ENCODE measurements around the gene BICDL2.
A peak's percentile ranks its signal among the peaks of the same experiment; 100 is the strongest.
"Not testable (repeated sequence)": the region's sequence is repeated elsewhere in the genome, so short reads cannot be mapped to it uniquely, and the experiment has no call there.

BICDL2 gene

GRCh38 chr16:3053330-3053710 is 16.6 kb upstream of the BICDL2 start:
- H3K4me3 ChIP-seq (ENCODE audit: low read length); H3K36me3 ChIP-seq (ENCODE audit: control insufficient read depth, low read depth, low read length); H3K9ac ChIP-seq (ENCODE audit: low read length); H3K9me3 ChIP-seq (ENCODE audit: control insufficient read depth, low read depth, low read length); H3K4me1 ChIP-seq (ENCODE audit: control insufficient read depth, low read depth, low read length); H3K27ac ChIP-seq (ENCODE audit: low read length): not testable (repeated sequence)
- H3K27me3 ChIP-seq (ENCODE audit: control insufficient read depth, insufficient read depth, low read length): peaks cover 14% of the 10 kb centered on the region

DNA sequence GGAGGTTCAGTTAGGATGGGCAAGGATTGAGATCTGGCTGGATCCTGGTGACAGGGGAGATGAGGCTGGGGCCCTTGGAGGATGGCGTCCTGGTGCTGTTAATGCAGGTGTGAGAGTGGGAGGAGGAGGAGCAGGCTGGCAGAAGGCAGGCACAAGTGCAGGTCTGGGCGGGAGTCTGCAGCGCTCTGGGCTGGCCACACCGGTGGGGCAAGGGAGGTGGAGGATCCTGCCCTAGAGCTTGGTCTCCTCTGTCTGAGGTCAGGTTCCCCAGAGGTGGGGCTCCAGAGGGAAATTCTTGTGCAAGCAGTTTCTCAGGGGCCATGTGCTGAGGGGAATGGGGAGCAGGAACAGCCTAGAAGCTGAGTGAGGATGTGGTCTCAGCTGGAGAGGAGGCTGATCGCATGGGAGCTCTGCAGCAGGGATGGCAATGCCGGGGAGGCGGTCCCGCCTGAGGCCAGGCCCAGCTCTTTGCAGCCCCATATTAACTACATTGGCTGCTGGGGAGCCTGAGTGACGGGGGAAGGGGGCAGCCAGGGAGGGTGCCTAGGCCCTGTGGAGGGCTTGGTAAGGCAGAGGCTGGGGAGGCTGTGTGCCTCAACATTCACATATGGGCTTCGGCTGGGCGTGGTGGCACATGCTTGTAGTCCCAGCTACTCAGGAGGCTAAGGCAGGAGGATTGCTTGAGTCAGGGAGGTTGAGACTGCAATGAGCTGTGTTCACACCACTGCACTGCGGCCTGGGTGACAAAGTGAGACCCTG is 16.0 kb upstream of the BICDL2 start:
- not testable (repeated sequence) for H3K4me3 ChIP-seq (ENCODE audit: low read length); H3K9ac ChIP-seq (ENCODE audit: low read length); H3K27ac ChIP-seq (ENCODE audit: low read length); H3K36me3 ChIP-seq (ENCODE audit: control insufficient read depth, low read depth, low read length); H3K9me3 ChIP-seq (ENCODE audit: control insufficient read depth, low read depth, low read length); H3K4me1 ChIP-seq (ENCODE audit: control insufficient read depth, low read depth, low read length)
- H3K27me3 ChIP-seq (ENCODE audit: control insufficient read depth, insufficient read depth, low read length): peaks cover 16% of the 10 kb centered on the region

GRCh38 chr16:3051494-3051893 is 14.8 kb upstream of the BICDL2 start:
- Histone ChIP-seq H3K27ac (ENCODE audit: low read length) (no peak overlapping the region), H3K36me3 (ENCODE audit: control insufficient read depth, low read depth, low read length) (no peaks in the 10 kb centered on the region), H3K9me3 (ENCODE audit: control insufficient read depth, low read depth, low read length) (no peaks in the 10 kb centered on the region), H3K9ac (ENCODE audit: low read length) (no peak overlapping the region), H3K4me1 (ENCODE audit: control insufficient read depth, low read depth, low read length) (peaks cover 4% of the 10 kb centered on the region), H3K27me3 (ENCODE audit: control insufficient read depth, insufficient read depth, low read length) (peaks cover 24% of the 10 kb centered on the region), H3K4me3 (ENCODE audit: low read length) (no peak overlapping the region)

DNA sequence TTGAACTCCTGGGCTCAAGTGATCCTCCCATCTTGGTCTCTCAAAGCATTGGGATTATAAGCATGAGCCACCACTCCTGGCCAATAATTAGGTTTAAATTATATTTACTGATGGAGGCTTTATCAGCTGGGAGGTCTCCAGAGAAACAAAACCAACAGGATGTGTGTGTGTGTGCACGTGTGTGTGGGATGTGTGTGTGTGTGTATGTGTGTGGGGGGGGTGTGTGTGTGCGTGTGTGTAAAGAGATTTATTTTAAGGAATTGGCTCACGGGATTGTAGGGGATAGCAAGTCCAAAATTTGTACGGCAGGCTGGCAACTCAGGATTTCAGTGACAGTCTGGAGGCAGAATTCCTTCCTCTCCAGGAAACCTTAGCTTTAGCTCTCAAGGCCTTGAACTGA is 14.3 kb upstream of the BICDL2 start:
- Histone ChIP-seq H3K4me3 (ENCODE audit: low read length) (no peak overlapping the region), H3K27me3 (ENCODE audit: control insufficient read depth, insufficient read depth, low read length) (peaks cover 24% of the 10 kb centered on the region), H3K27ac (ENCODE audit: low read length) (no peak overlapping the region), H3K9ac (ENCODE audit: low read length) (no peak overlapping the region), H3K9me3 (ENCODE audit: control insufficient read depth, low read depth, low read length) (no peaks in the 10 kb centered on the region), H3K36me3 (ENCODE audit: control insufficient read depth, low read depth, low read length) (no peaks in the 10 kb centered on the region), H3K4me1 (ENCODE audit: control insufficient read depth, low read depth, low read length) (peaks cover 4% of the 10 kb centered on the region)

- Histone ChIP-seq H3K27me3 (ENCODE audit: control insufficient read depth, insufficient read depth, low read length) (peaks cover 24% of the 10 kb centered on the region), H3K9ac (ENCODE audit: low read length) (no peak overlapping the region)
These were observed 13.7 kb upstream of the BICDL2 start for GRCh38 chr16:3050487-3050886.

GRCh38 chr16:3049921-3050481 is 13.3 kb upstream of the BICDL2 start:
- Histone ChIP-seq H3K4me1 (ENCODE audit: control insufficient read depth, low read depth, low read length) (no peaks in the 10 kb centered on the region), H3K9ac (ENCODE audit: low read length) (no peak overlapping the region), H3K36me3 (ENCODE audit: control insufficient read depth, low read depth, low read length) (no peaks in the 10 kb centered on the region), H3K27ac (ENCODE audit: low read length) (no peak overlapping the region), H3K4me3 (ENCODE audit: low read length) (no peak overlapping the region), H3K9me3 (ENCODE audit: control insufficient read depth, low read depth, low read length) (no peaks in the 10 kb centered on the region), H3K27me3 (ENCODE audit: control insufficient read depth, insufficient read depth, low read length) (peaks cover 27% of the 10 kb centered on the region)

More at GRCh38 chr16:3050487-3050886, 13.7 kb upstream of the BICDL2 start:
- no peaks in the 10 kb centered on the region for H3K9me3 ChIP-seq (ENCODE audit: control insufficient read depth, low read depth, low read length)
- H3K36me3 ChIP-seq (ENCODE audit: control insufficient read depth, low read depth, low read length): no peaks in the 10 kb centered on the region
- no peak overlapping the region for H3K27ac ChIP-seq (ENCODE audit: low read length)
- no peak overlapping the region for H3K4me3 ChIP-seq (ENCODE audit: low read length)
- H3K4me1 ChIP-seq (ENCODE audit: control insufficient read depth, low read depth, low read length): peaks cover 1% of the 10 kb centered on the region

- H3K36me3 ChIP-seq (ENCODE audit: control insufficient read depth, low read depth, low read length): no peaks in the 10 kb centered on the region
- H3K4me3 ChIP-seq (ENCODE audit: low read length): peak overlapping the region; percentile 70
- H3K27ac ChIP-seq (ENCODE audit: low read length): no peak overlapping the region
- H3K4me1 ChIP-seq (ENCODE audit: control insufficient read depth, low read depth, low read length): no peaks in the 10 kb centered on the region
- peak overlapping the region; percentile 42 for H3K9ac ChIP-seq (ENCODE audit: low read length)
- H3K27me3 ChIP-seq (ENCODE audit: control insufficient read depth, insufficient read depth, low read length): peaks cover 39% of the 10 kb centered on the region
- H3K9me3 ChIP-seq (ENCODE audit: control insufficient read depth, low read depth, low read length): no peaks in the 10 kb centered on the region
These were observed 10.6 kb upstream of the BICDL2 start for GRCh38 chr16:3047387-3047720.

- Histone ChIP-seq H3K9ac (ENCODE audit: low read length) (peak overlapping the region; percentile 42), H3K27ac (ENCODE audit: low read length) (no peak overlapping the region), H3K4me1 (ENCODE audit: control insufficient read depth, low read depth, low read length) (no peaks in the 10 kb centered on the region), H3K36me3 (ENCODE audit: control insufficient read depth, low read depth, low read length) (no peaks in the 10 kb centered on the region), H3K27me3 (ENCODE audit: control insufficient read depth, insufficient read depth, low read length) (peaks cover 39% of the 10 kb centered on the region), H3K9me3 (ENCODE audit: control insufficient read depth, low read depth, low read length) (no peaks in the 10 kb centered on the region), H3K4me3 (ENCODE audit: low read length) (peak overlapping the region; percentile 70)
These were observed 10.1 kb upstream of the BICDL2 start for GRCh38 chr16:3046641-3047386.

- H3K4me3 ChIP-seq (ENCODE audit: low read length): peak within 1 kb of the TSS; percentile 70
- H3K9me3 ChIP-seq (ENCODE audit: control insufficient read depth, low read depth, low read length): no peaks in the 10 kb centered on the region
- H3K9ac ChIP-seq (ENCODE audit: low read length): peak within 1 kb of the TSS; percentile 42
- no peaks in the 10 kb centered on the region for H3K36me3 ChIP-seq (ENCODE audit: control insufficient read depth, low read depth, low read length)
- no peaks in the 10 kb centered on the region for H3K4me1 ChIP-seq (ENCODE audit: control insufficient read depth, low read depth, low read length)
- no peak within 1 kb of the TSS for H3K27ac ChIP-seq (ENCODE audit: low read length)
- peaks cover 39% of the 10 kb centered on the region for H3K27me3 ChIP-seq (ENCODE audit: control insufficient read depth, insufficient read depth, low read length)
These were observed 9.3 kb upstream of the BICDL2 start, which contains the start of gene MMP25 for GRCh38 chr16:3045758-3046640. Gene MMP25 (plus strand): TSS chr16:3046561. CDS start chr16:3046918, 357 bp downstream.

GRCh38 chr16:3044708-3045107 is 8.0 kb upstream of the BICDL2 start:
- Histone ChIP-seq H3K27ac (ENCODE audit: low read length) (no peak overlapping the region), H3K27me3 (ENCODE audit: control insufficient read depth, insufficient read depth, low read length) (peaks cover 39% of the 10 kb centered on the region), H3K9me3 (ENCODE audit: control insufficient read depth, low read depth, low read length) (no peaks in the 10 kb centered on the region), H3K36me3 (ENCODE audit: control insufficient read depth, low read depth, low read length) (no peaks in the 10 kb centered on the region), H3K4me1 (ENCODE audit: control insufficient read depth, low read depth, low read length) (no peaks in the 10 kb centered on the region), H3K4me3 (ENCODE audit: low read length) (peak overlapping the region; percentile 70), H3K9ac (ENCODE audit: low read length) (no peak overlapping the region)

GRCh38 chr16:3042376-3042775 is 5.6 kb upstream of the BICDL2 start:
- Histone ChIP-seq H3K36me3 (ENCODE audit: control insufficient read depth, low read depth, low read length) (no peaks in the 10 kb centered on the region), H3K27me3 (ENCODE audit: control insufficient read depth, insufficient read depth, low read length) (peaks cover 35% of the 10 kb centered on the region), H3K4me1 (ENCODE audit: control insufficient read depth, low read depth, low read length) (no peaks in the 10 kb centered on the region), H3K27ac (ENCODE audit: low read length) (no peak overlapping the region), H3K9me3 (ENCODE audit: control insufficient read depth, low read depth, low read length) (no peaks in the 10 kb centered on the region), H3K9ac (ENCODE audit: low read length) (no peak overlapping the region), H3K4me3 (ENCODE audit: low read length) (no peak overlapping the region)

All from iPS-18a (cell line).